Inferior parietal cortex (tissue), 1 donor: ENCODE results near the gene LYZL1.
"Not testable (repeated sequence)": the region's sequence is repeated elsewhere in the genome, so short reads cannot be mapped to it uniquely, and the experiment has no call there.

Experiments used
- DNase-seq: peaks from one replicate; pipeline ENCODE4 v3.0.0-alpha.2; 2016; ENCODE audit errors: extremely low spot score

Gene LYZL1

DNA sequence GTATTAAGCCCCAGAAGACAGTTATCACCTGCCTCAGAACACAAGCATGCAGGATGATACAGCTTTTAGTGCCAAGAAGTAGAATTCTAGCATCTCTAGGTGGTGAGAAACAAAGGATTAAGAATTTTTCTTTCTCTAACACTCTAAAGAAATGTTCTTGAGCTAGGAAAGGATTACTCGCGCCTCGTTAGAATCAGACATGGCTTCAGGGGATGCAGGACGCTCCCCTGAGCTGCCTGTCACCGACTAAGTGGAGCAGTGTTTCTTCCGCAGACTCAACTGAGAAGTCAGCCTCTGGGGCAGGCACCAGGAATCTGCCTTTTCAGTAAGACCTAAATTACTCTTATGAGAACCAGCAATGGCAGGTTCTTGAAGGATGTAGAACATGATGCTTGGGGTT is at the start of gene LYZL1:
Gene LYZL1 (plus strand): TSS at position 165 of the 400 bp plus-strand sequence. CDS start 2,798 bp downstream, outside the sequence.
- DNase-seq, result not testable (repeated sequence)

DNA sequence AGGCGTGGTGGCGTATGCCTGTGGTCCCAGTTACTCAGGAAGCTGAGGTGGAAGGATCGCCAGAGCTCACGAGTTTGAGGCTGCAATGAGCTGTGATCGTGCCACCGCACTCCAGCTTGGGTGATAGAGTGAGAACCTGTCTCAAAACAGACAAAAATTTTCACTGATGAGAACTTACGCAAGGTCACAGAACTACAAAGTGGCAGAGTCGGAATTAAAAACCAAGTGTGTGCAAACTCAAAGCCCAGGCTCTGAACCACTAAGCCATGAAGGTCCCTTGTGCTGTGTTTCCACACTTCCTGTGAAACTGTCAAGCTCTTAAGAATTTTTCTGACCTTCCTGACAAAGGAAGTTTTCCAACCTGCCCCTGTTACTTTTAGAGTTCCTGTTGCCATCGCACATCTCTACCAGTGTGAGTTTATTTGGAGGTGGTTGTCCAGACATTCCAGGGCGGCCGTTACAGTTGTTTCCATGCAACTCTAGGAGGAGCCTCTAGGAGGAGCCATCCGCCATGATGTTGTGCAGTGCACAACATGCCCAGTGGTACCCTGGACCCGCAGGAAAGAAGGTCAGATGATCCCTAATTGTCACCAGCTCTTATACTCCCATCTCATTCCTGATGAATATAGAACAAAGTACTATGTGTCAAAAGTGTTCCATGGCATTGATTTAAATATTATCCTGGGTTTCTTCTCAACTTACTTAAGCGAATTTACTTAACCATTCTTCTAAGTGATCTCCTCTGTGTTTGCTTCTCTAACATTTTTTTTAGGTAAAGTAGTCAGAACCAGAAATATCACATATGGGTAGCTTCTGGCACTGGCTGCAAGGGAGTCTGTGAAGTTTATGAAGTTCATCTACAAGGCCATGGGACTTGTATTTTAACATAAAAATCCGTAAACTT is 49.0 kb upstream of the LYZL1 start:
- DNase-seq, result no peak

DNA sequence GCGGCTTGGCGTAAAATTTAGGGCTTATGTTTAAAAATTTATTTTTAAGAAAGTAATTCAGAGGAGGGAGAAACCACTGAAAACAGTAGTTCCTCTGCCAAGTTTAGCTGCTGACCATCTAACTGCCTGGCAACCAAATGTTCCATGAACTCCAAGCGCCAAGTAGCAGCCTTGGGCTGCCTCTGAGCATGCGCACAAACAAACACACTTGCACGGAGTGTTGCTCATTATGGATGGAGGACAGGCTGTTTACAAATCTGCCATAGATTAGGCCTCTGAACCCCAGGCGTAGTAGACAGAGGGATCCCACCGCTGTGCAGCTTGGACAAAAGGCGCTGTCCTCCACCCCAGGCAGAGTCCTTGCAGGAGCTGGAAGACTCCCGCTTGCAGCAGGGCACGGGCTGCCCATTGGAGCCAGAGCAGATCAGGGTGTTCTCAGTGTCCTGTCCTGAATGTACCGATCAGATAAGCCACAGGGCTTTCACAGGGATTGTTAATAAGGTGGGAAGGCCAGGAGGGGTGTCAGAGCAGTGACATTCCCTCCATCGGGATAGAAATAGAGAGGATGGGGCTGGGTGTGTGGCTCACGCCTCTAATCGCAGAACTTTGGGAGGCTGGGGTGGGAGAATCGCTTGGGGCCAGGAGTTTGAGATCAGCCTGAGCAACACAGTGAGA is 47.7 kb upstream of the LYZL1 start:
- no peak for DNase-seq

DNA sequence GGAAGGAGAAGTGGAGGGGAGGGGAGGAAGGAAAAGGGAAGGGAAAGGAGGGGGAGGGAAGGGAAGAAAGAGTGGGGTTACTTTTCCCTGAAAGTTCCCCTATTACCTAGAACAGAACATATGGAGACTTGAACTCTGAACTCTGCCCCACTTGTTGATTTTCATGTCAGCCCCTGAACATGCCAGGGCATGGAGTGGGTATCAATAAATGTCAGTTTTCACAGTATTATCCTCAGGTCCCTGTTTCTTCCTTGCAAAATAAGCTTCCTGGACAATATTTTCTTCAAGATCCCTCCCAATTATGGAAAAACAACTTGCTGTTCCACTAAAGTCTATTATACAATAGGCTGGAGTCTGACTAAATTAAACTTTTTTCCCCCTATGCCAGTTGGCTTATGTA is 46.9 kb upstream of the LYZL1 start:
- no peak for DNase-seq

DNA sequence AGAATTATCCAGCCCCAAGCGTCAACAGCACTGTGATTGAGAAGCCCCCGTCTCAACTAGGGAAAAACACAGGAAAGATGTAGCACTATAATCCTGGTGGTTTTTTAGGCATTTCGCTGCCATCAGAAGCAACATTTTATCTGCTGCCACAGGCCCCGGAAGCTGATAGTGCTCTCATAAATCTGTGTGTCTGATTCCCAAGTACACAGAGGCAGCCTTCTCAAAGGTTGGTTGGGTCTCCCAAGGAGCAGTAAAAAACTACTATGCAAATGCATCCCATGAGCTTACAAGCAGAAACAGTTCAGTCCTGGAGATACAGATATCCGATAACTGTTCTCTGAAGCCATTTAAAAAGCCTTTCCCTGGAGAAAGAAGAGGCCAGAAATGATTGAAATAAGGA is 45.8 kb upstream of the LYZL1 start:
- DNase-seq, result no peak

DNA sequence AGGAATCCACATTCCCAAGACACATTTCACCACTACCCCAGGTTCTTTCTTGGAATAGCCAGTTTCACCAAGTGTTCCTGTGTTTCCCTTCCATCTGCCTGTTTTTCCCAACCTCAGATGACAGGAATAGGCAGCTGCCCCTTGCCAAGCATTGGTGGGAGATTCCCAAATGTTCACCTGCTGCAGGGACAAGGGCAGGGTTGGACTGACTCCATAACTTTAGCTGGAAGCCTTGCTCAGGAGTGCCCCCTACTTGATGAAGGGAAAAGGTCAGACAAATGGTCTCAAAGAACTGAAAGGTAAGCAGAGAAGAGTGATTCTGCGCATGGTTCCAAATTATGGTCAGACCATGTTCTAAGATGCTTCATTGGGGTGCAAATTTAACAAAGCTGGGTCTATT is 45.1 kb upstream of the LYZL1 start:
- no peak for DNase-seq

DNA sequence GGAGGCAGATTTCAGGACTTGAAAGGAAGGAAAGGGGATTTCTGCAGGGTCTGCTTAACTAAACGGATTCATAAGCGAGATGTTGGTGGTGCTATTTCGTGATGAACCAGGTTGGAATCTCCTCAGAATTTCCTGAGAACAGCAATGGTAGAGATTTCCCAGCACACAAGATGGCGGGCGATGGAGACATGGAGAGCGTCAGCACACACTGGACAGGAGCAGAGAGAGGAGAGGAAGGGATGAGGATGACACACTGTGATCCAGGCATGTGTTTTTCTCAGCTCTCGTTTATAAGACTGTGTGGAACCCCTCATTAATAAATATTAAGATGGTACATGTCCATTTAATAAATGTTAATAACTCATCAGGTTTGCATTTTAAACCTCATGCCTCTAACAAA is 43.9 kb upstream of the LYZL1 start:
- DNase-seq, result no peak

DNA sequence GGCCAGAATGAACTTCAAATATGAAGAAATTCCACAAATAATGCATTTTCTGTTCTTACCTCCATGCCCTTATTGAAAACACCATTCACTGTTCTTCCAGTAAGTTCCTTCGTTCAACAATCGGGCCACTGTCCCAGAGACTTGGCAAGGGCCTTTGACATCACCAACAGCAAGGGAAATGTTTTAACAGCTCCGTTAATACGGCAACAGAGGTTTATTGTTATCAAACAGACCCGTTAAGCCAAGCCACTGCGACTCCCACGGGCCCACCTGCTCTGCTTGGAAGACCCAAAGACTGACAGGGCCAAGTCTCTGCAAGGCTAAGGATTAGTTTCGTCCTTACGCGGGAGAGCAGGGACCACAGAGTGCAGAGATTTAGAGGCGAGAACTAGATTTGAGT is 43.4 kb upstream of the LYZL1 start:
- DNase-seq, result peak; percentile 73

DNA sequence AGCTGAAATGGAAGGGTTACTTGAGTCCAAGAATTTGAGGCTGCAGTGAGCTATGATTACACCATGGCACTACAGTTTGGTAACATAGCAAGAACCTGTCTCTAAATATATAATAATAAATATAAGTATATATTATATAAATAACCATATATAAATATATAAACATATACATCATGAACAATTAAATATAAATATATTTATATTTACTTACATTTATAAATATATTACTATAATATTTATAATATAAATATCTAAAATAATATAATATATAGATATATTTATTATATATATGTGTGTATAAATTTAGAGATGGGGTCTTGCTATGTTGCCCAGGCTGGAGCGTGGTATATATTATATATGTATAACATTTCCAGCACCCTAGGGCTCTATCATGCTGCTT is 42.4 kb upstream of the LYZL1 start:
- no peak for DNase-seq

DNA sequence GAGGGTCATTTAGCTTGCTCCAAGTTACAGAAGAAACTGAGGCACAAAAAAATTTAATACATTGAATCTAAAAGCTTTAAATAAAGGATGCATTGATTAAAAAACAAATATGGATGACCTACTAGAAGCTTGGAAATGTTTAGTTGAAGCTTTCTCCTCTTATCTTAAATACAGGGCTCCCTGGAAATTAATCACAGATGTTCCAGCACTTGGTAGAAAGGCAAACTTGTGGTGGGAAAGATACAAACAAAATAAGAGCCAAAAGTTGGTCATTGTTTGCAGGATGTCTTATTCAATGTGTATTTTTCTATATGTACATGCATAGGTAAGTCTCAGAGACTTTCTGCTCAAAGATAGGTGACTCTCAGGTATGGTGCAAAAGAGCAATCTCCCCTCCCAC is 40.7 kb upstream of the LYZL1 start:
- DNase-seq, result no peak

DNA sequence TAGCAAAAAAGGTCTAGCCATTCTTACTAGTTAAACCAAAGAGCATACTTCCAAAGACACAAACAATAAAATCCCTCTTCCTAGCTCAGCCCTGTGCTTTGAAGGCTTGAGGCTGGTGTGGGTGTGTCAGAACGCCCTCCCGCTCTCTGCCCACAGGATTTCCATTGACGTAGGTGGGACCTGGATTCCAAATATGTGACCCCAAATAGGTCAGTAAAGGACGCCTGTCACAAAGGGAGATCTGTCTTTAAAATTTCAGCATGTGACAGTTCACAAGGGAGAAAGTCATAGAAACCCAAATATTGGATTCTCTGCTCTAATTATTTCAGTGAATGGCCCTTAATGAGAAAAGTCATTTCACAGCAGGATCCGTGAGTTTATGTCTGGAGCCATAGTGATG is 39.9 kb upstream of the LYZL1 start:
- DNase-seq, result no peak

DNA sequence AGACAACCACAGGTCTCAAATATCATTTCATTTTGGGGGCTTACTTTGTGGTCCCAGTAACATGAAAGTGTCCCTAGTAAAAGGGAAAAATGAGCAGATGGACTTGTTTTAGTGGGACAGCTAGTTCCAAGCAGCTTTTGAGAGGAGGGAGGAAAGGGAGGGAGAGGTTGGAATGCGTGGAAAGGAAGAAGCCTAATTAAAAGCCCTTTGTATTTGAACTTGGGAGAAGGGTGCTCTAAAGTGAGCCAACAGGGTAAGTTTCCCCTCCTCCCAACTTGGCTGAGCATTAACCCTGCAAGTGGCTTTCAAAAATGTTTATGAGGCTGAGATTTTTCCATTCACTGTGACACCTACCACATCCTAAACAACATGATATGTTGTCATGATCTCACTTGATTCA is 38.8 kb upstream of the LYZL1 start:
- no peak for DNase-seq

DNA sequence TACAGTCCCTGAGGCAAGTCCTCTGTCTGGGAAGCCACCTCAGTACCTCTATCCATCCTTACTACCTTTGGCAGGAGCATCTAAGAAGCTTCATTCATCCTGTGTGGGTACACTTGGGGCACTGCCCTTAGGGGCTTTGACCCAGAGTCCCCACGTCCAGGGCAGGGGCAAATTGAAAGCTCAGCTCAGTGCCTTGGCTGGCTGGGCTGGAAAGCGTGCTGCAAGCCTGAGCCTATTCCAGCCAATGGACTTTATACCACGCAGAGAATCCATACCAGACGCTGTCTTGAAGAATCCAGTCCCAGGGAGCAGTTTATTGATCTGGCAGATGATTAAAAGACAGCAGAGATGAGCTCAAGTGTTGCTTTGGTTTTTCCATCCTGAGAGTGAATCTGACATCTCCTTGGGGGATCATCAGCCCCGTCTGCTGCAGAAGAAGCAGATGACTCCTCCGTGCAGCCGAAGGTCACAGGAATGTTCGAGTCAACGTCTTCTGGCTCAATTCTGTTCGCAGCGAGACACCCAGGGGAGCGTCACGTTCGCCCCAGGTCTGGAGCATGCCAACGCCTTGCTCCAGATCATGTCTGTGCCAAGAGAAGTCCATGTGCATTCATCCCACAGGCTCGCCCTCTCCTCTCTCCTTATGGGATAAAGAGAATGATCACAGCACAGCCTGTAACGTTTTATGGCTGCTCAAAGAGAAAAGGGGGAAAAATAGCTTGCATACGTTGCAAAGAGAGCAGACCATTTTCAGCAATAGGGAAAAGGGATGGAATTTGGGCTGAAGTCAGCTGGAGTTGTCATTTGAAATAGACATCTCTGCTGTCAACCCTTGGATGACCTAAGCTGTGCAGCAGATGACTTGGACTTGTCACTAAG is 35.8 kb upstream of the LYZL1 start:
- DNase-seq, result no peak

DNA sequence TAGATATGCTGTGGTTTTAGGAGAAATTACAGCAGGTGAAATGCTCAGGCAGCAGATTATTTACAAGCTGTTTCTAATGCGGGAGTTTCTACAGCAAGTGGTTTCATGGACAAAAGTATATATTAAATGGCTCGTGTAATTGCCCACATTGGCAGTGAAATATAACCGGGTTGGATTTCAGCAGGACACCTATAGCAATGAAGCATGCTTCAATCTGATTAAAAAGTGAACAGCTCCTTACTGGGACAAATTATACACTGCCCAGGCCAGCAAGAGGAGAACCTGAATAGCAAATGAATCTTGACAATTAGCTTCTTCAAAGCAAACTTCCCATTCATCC is 35.2 kb upstream of the LYZL1 start:
- DNase-seq, result no peak

DNA sequence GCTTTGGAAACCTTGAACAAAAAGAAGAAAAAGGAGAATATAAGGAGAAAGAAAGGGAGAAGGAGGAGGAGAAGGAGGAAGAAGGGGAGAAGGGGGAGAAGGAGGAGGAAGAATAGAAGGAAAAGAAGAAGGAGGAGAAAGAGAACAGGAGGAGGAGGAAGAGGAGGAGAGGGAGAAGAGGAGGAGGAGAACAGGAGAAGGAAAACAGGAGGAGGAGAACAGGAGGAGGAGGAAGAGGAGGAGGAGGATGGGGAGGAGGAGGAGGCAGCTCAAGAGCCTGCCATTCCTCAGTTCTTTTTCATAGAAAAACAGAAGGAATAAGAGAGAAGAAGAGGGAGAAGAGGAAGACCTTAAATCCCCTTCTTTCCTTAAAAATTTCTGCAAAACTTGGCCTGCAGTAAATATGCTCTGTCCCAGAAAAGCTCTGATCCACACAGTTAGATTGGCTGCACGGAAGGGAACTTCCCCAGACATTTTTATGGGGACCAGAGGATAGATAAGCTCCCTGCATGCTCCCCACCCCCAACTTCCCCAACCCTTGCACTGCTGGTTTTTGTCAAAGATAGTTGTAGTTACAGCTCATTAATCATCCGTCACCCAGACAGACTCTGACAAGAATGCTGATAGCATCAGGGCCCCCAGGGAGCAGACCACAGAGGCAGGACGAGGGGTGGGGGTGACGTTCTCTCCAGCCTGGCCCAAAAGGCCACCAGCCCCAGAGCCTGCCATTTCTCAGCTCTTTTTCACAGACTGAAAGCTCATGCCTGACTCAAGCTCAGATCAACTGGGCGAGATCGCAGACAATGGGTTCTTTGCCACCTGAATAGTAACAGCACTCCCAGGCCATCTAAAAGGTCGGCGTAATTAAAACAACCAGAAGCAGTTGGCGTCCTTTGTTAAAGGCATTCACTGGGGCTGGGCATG is 34.5 kb upstream of the LYZL1 start:
- no peak for DNase-seq

DNA sequence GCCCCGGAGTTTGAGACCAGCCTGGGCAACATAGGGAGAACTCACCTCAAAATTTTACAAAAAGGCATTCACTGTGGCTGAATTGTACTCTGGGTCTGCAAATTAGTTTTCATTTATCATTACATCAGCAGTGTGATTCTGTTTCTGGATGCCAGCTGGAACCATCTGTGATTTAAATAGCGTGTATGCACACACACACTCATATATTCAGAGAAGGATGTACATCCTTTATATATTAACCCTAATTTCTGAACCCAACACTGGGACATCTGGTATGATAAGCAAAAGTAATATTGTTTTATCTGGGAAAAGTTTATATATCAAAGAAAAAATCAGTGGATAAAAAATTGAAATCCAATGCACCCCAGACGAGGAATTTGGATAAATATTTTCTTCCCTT is 33.8 kb upstream of the LYZL1 start:
- DNase-seq, result no peak

DNA sequence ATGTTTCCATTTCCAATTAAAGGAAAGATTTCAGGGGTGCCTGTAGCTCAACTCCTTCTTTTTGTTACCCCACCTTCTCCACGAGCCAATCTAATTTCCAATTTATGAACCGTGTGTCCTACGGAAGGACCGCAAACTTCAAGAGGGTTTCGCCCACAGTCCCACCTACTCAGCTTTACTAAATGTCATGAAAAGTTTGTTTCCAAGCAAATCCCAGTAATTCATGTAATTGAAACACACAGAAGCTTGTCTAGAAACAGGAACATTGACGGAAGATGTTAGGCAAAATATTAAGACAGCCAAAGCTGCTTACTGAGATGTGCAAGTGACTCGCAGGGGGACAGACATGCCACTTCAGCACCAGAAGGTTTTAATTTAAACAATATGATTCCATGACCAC is 32.9 kb upstream of the LYZL1 start:
- DNase-seq, result no peak

DNA sequence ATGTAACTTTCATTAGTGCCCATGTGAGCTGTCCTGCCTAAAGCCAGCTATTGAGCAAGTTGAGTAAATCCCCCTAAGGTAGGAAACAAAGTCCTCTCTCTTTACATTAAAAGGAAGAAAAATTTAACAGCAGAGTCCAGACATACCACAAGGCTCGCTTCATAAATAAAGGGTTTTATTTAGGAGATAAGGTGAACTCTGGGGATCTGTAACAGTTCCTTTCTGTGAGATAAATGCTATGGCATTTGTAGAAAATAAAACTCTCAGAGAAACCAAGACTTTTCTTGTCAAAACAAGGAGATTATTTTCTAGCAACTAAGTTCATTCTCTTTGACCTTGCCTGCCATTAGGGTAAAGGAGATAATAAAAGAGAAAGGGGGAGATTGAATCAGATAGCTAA is 32.3 kb upstream of the LYZL1 start:
- DNase-seq, result no peak

DNA sequence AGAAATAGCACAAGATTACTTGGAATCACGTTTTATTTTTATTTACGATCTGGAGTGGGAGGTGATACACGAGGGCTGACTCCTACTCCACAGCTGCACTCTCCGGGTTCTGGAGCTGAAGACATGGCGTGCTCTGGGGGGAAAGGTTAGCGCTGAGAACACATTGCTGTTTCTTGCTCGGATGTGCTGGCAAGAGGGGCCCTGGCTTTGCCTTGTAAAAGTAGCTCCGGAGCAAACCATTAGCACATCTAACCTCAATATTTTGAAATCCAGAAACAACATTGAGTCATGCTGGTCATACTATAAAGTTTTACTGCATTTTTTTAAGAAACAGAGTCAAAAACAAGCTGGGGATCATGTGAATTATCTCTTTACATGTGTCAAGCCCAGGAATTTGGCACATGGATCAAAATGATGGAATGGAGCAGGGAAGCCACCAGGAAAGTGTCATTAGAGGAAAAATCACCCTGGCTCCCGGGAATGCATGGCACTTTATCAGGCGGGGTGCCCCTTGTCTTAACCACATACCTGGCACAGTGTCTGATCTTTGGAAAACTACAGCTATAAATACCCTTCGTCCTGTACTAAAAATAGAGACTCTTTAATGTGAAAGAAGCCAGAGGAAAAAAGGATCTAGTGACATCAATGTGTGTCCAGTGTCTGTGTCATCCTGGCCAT is 31.6 kb upstream of the LYZL1 start:
- DNase-seq, result no peak

DNA sequence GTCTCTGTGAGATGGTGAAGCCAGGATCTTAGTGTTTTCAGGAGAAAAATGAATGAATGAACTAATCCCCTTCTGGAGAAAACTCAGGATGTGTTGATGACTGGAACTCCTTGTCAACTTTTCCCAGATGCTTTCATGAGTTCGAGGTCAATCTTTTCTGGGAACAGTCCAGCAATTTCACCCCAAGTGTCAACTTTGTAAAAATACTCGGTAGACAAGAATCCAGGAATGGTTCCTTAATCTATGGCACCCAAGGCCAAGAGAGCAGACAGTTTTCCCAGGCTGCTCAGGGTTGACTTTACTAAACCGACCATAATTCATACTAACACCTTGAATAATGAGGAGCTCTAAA is 31.1 kb upstream of the LYZL1 start:
- no peak for DNase-seq

DNA sequence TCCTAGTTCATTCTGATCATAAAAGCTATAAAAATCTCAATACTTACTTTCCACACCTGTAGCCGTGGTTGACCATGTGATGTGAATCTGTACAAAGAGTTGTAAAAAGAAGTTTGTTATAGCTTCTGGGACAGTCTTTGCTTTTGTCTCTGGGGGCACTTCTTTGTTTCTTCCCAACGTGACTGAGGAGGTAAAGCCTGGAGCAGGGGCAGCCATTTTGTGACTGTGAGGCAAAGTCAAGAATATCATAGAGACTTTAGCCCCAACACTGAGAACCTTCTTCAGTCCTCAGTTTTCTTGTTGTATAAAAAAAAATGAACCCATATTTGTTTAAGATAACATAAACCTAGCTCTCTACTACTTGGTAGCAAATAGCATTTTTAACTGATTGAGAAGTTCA is 29.4 kb upstream of the LYZL1 start:
- no peak for DNase-seq
